GM23248 (cell line): ENCODE results near the gene AAMDC. TPM values are rescaled to one million over a fixed set of nuclear protein-coding genes. Genes with fewer than 3 reads are reported as not detected.
"Not testable (repeated sequence)": the region's sequence is repeated elsewhere in the genome, so short reads cannot be mapped to it uniquely, and the experiment has no call there.

ENCODE experiments used
- DNase-seq: peaks from one replicate; pipeline ENCODE4 v3.0.0-alpha.2; 2015
- H2AFZ ChIP-seq: fragments of 200-600 bp; sonication (generic); 2 replicates; pipeline ENCODE4 v1.6.1; 2016; ENCODE audit warnings: antibody characterized with exemption
- H3F3A ChIP-seq: fragments of 200-600 bp; sonication (generic); 2 replicates; pipeline ENCODE4 v1.6.1; 2016; ENCODE audit warnings: mild to moderate bottlenecking, antibody characterized with exemption, mixed run types; ENCODE audit not compliant: insufficient read depth
- H3K27ac ChIP-seq: fragments of 200-600 bp; sonication (generic); 2 replicates; pipeline ENCODE4 v1.5.1; 2016; ENCODE audit warnings: mild to moderate bottlenecking
- H3K27me3 ChIP-seq: fragments of 200-600 bp; sonication (generic); replicated peaks from 2 replicates; pipeline ENCODE4 v1.6.1; 2016; ENCODE audit warnings: mild to moderate bottlenecking; ENCODE audit not compliant: insufficient read depth
- H3K36me3 ChIP-seq: fragments of 200-600 bp; sonication (generic); 2 replicates; pipeline ENCODE4 v1.6.1; 2016; ENCODE audit warnings: low read depth, mild to moderate bottlenecking
- H3K4me1 ChIP-seq: fragments of 200-600 bp; sonication (generic); 2 replicates; pipeline ENCODE4 v1.6.1; 2016; ENCODE audit warnings: mild to moderate bottlenecking; ENCODE audit not compliant: insufficient read depth
- H3K4me2 ChIP-seq: fragments of 200-600 bp; sonication (generic); one replicate; pipeline ENCODE4 v1.6.1; 2016; ENCODE audit warnings: mild to moderate bottlenecking; ENCODE audit not compliant: unreplicated experiment
- H3K4me3 ChIP-seq: fragments of 200-600 bp; sonication (generic); 2 replicates; pipeline ENCODE4 v1.5.1; 2016; ENCODE audit warnings: mild to moderate bottlenecking
- H3K79me2 ChIP-seq: fragments of 200-600 bp; sonication (generic); 2 replicates; pipeline ENCODE4 v1.6.1; 2016; ENCODE audit warnings: mild to moderate bottlenecking; ENCODE audit not compliant: insufficient read depth
- H3K9ac ChIP-seq: fragments of 200-600 bp; sonication (generic); 2 replicates; pipeline ENCODE4 v1.6.1; 2016; ENCODE audit warnings: mild to moderate bottlenecking
- H3K9me2 ChIP-seq: fragments of 200-600 bp; sonication (generic); 2 replicates; pipeline ENCODE4 v1.6.1; 2016; ENCODE audit warnings: mixed run types, mild to moderate bottlenecking, moderate library complexity; ENCODE audit not compliant: insufficient read depth
- H3K9me3 ChIP-seq: fragments of 200-600 bp; sonication (generic); one replicate; pipeline ENCODE4 v1.6.1; 2017; ENCODE audit warnings: low read depth
- H4K20me1 ChIP-seq: fragments of 200-600 bp; sonication (generic); 2 replicates; pipeline ENCODE4 v1.6.0; 2016; ENCODE audit not compliant: insufficient read depth
- EZH2 ChIP-seq: fragments of 200-600 bp; sonication (generic); IDR thresholded peaks from 2 replicates; pipeline ENCODE4 v1.6.1; 2018; ENCODE audit warnings: antibody characterized with exemption, mild to moderate bottlenecking; ENCODE audit not compliant: insufficient read depth, poor library complexity, severe bottlenecking
- EZH2phosphoT487 ChIP-seq: fragments of 200-600 bp; sonication (generic); IDR thresholded peaks from 2 replicates; pipeline ENCODE4 v1.6.1; 2018; ENCODE audit warnings: antibody characterized with exemption, moderate library complexity, mild to moderate bottlenecking, low read depth; ENCODE audit not compliant: insufficient read depth
- WGBS, 2 experiments: methylation state at CpG; one replicate each; pipeline ENCODE4 v1.1.6; 2015 to 2017; ENCODE audit warnings: low lambda C conversion rate in 2 of 2, low coverage in 1 of 2; ENCODE audit errors: missing lambda C conversion rate in 2 of 2; 5-methylcytosine and 5-hydroxymethylcytosine counted together
- in situ Hi-C: fragments of 300-500 bp; cut with MboI; formaldehyde crosslinking; loops from 2 replicates; pipeline ENCODE4 v1.15.0; 2020
- polyA plus RNA-seq: library from polyadenylated mRNA; unstranded; fragments of >200 nt; fragmentation: Nextera tagmentation; extraction: Ambion mirVana; gene quantifications from 2 replicates; pipeline ENCODE4 v1.2.1, GENCODE V29; 2016
- total RNA-seq: library from RNA; depleted of rRNA; stranded (reverse); fragments of >200 nt; shearing (Covaris generic); gene quantifications from 2 replicates; pipeline ENCODE4 v1.2.3, GENCODE V29; 2014

Gene AAMDC
- total and polyA plus RNA-seq, 2 experiments from 2014 or later: 7.3 to 55.2 TPM

GRCh38 chr11:77884186-77884828 lies 63.4 kb downstream of the AAMDC start:
- Histone ChIP-seq H3K9me3 (no peaks in the 10 kb centered on the region), H3K27ac (peak overlapping the region; percentile 49), H2AFZ (no peak overlapping the region), H3K9ac (no peak overlapping the region), H4K20me1 (no peaks in the 10 kb centered on the region), H3K9me2 (no peaks in the 10 kb centered on the region), H3K27me3 (no peaks in the 10 kb centered on the region), H3K4me1 (peaks cover 14% of the 10 kb centered on the region; the same call in 1 of the 2 replicates), H3K4me2 (no peak overlapping the region), H3F3A (0 out of 2 replicates have a peak, but pooled peaks cover 16% of the 10 kb centered on the region), H3K4me3 (no peak overlapping the region), H3K79me2 (no peaks in the 10 kb centered on the region), H3K36me3 (no peaks in the 10 kb centered on the region)
- no peak for TF ChIP-seq EZH2phosphoT487
- no peak for TF ChIP-seq EZH2
- in situ Hi-C loops: no loop called here
- DNase-seq: peak; percentile 72
- WGBS, 2 experiments: 64 to 74% methylated on average over 6 of the region's 6 CpGs

GRCh38 chr11:77884829-77885190 lies 63.9 kb downstream of the AAMDC start:
- TF ChIP-seq EZH2phosphoT487 (no peak), EZH2 (no peak)
- Histone ChIP-seq H3K9me2 (no peaks in the 10 kb centered on the region), H3K36me3 (no peaks in the 10 kb centered on the region), H3K27ac (peak overlapping the region; percentile 49), H3K27me3 (no peaks in the 10 kb centered on the region), H3F3A (0 out of 2 replicates have a peak, but pooled peaks cover 15% of the 10 kb centered on the region), H3K9me3 (no peaks in the 10 kb centered on the region), H2AFZ (no peak overlapping the region), H4K20me1 (no peaks in the 10 kb centered on the region), H3K4me1 (peaks cover 14% of the 10 kb centered on the region; the same call in 1 of the 2 replicates), H3K4me2 (no peak overlapping the region), H3K4me3 (no peak overlapping the region), H3K79me2 (no peaks in the 10 kb centered on the region), H3K9ac (no peak overlapping the region)
- in situ Hi-C loops: no loop called here
- 95 to 98% methylated on average over 6 of the region's 6 CpGs for WGBS, 2 experiments
- DNase-seq: no peak

GRCh38 chr11:77886401-77886800 lies 65.5 kb downstream of the AAMDC start:
- peaks cover 28% of the 10 kb centered on the region; the same call in 1 of the 2 replicates for H3F3A ChIP-seq
- H3K4me1 ChIP-seq: peaks cover 19% of the 10 kb centered on the region; the same call in 1 of the 2 replicates
- no peak overlapping the region for H3K4me2 ChIP-seq
- H3K27ac ChIP-seq: no peak overlapping the region
- H3K79me2 ChIP-seq: no peaks in the 10 kb centered on the region
- no peak overlapping the region for H2AFZ ChIP-seq
- no peaks in the 10 kb centered on the region for H3K36me3 ChIP-seq
- no peaks in the 10 kb centered on the region for H4K20me1 ChIP-seq
- in situ Hi-C loops: no loop called here
- H3K9ac ChIP-seq: no peak overlapping the region
- no peaks in the 10 kb centered on the region for H3K9me2 ChIP-seq
- H3K9me3 ChIP-seq: no peaks in the 10 kb centered on the region
- 75 to 79% methylated on average over 17 to 18 of the region's 18 CpGs for WGBS, 2 experiments
- H3K4me3 ChIP-seq: no peak overlapping the region
- TF ChIP-seq EZH2phosphoT487 (no peak), EZH2 (no peak)
- no peaks in the 10 kb centered on the region for H3K27me3 ChIP-seq
- DNase-seq: no peak

GRCh38 chr11:77889045-77889444 lies 68.1 kb downstream of the AAMDC start:
- Histone ChIP-seq H3F3A (peaks cover 26% of the 10 kb centered on the region; the same call in 1 of the 2 replicates), H3K4me1 (peaks cover 14% of the 10 kb centered on the region; the same call in 1 of the 2 replicates)
- H3K79me2 ChIP-seq, H3K4me2 ChIP-seq, H3K4me3 ChIP-seq, H2AFZ ChIP-seq, H3K9me2 ChIP-seq, in situ Hi-C loops, H3K27me3 ChIP-seq, H3K9me3 ChIP-seq, H3K9ac ChIP-seq, H3K27ac ChIP-seq, DNase-seq, H4K20me1 ChIP-seq, H3K36me3 ChIP-seq: not testable (repeated sequence)
- 89 to 91% methylated on average over 4 to 5 of the region's 5 CpGs for WGBS, 2 experiments

GRCh38 chr11:77890100-77890614 lies 69.2 kb downstream of the AAMDC start:
- H4K20me1 ChIP-seq, H3K79me2 ChIP-seq, DNase-seq, H3K4me1 ChIP-seq, H3K27me3 ChIP-seq, H3K9me2 ChIP-seq, H3K36me3 ChIP-seq, H3K4me3 ChIP-seq, H3K9me3 ChIP-seq, in situ Hi-C loops, H3K4me2 ChIP-seq, H3K9ac ChIP-seq, H2AFZ ChIP-seq: not testable (repeated sequence)
- Histone ChIP-seq H3F3A (peaks cover 18% of the 10 kb centered on the region; the same call in 1 of the 2 replicates), H3K27ac (peak overlapping the region; percentile 24; the same call in 1 of the 2 replicates)

- H3K4me1 ChIP-seq, H3K4me2 ChIP-seq, in situ Hi-C loops, H2AFZ ChIP-seq, H3K9ac ChIP-seq, H3K4me3 ChIP-seq, H3K36me3 ChIP-seq, H4K20me1 ChIP-seq, H3K27me3 ChIP-seq, H3K9me2 ChIP-seq, H3K9me3 ChIP-seq, H3K79me2 ChIP-seq: not testable (repeated sequence)
- peak; percentile 20 for DNase-seq
- WGBS, 2 experiments: 47 to 50% methylated on average over 4 of the region's 4 CpGs
- Histone ChIP-seq H3F3A (peaks cover 18% of the 10 kb centered on the region; the same call in 1 of the 2 replicates), H3K27ac (peak overlapping the region; percentile 24; the same call in 1 of the 2 replicates)
Measured at GRCh38 chr11:77890619-77891056, 69.7 kb downstream of the AAMDC start.

GRCh38 chr11:77891256-77891655 lies 70.3 kb downstream of the AAMDC start:
- H3K9me3 ChIP-seq, H3K9me2 ChIP-seq, DNase-seq, H3K4me3 ChIP-seq, H3K9ac ChIP-seq, H3K27me3 ChIP-seq, H3K36me3 ChIP-seq, H3K27ac ChIP-seq, H3K4me1 ChIP-seq, H3K79me2 ChIP-seq, in situ Hi-C loops, H4K20me1 ChIP-seq, H2AFZ ChIP-seq, H3K4me2 ChIP-seq: not testable (repeated sequence)
- H3F3A ChIP-seq: peaks cover 18% of the 10 kb centered on the region; the same call in 1 of the 2 replicates
- 87 to 89% methylated on average over 7 of the region's 7 CpGs for WGBS, 2 experiments
